ENCODE results near the gene DUSP6.

The DUSP6 gene

GRCh38 chr12:89379148-89379838, 27.0 kb upstream of the DUSP6 start:
- in situ Hi-C loops (cut with HindIII; ENCODE audit: low pct_ligation_motif_present, low pct_unique_long_range_greater_than_20kb, low sequenced_read_pairs) = no loop called here
- no peak for DNase-seq

- DNase-seq = no peak
- in situ Hi-C loops (cut with HindIII; ENCODE audit: low pct_ligation_motif_present, low pct_unique_long_range_greater_than_20kb, low sequenced_read_pairs) = no loop called here
Observed at GRCh38 chr12:89376844-89377243, 24.5 kb upstream of the DUSP6 start.

- in situ Hi-C loops (cut with HindIII; ENCODE audit: low pct_ligation_motif_present, low pct_unique_long_range_greater_than_20kb, low sequenced_read_pairs) = no loop called here
Observed at GRCh38 chr12:89376202-89376529, 23.9 kb upstream of the DUSP6 start.

GRCh38 chr12:89373763-89374572, 21.7 kb upstream of the DUSP6 start:
- no peak for DNase-seq
- in situ Hi-C loops (cut with HindIII; ENCODE audit: low pct_ligation_motif_present, low pct_unique_long_range_greater_than_20kb, low sequenced_read_pairs) = no loop called here

More at GRCh38 chr12:89376202-89376529, 23.9 kb upstream of the DUSP6 start:
- no peak for DNase-seq

- DNase-seq = no peak
Observed at GRCh38 chr12:89372584-89373370, 20.5 kb upstream of the DUSP6 start.

GRCh38 chr12:89370850-89371249, 18.5 kb upstream of the DUSP6 start:
- no peak for DNase-seq
- in situ Hi-C loops (cut with HindIII; ENCODE audit: low pct_ligation_motif_present, low pct_unique_long_range_greater_than_20kb, low sequenced_read_pairs) = no loop called here

More at GRCh38 chr12:89372584-89373370, 20.5 kb upstream of the DUSP6 start:
- in situ Hi-C loops (cut with HindIII; ENCODE audit: low pct_ligation_motif_present, low pct_unique_long_range_greater_than_20kb, low sequenced_read_pairs) = no loop called here

- no peak for DNase-seq
- in situ Hi-C loops (cut with HindIII; ENCODE audit: low pct_ligation_motif_present, low pct_unique_long_range_greater_than_20kb, low sequenced_read_pairs) = no loop called here
Observed at GRCh38 chr12:89370421-89370831, 18.1 kb upstream of the DUSP6 start.

- DNase-seq = no peak
- in situ Hi-C loops (cut with HindIII; ENCODE audit: low pct_ligation_motif_present, low pct_unique_long_range_greater_than_20kb, low sequenced_read_pairs) = no loop called here
Observed at GRCh38 chr12:89369166-89369565, 16.9 kb upstream of the DUSP6 start.

GRCh38 chr12:89368391-89368790, 16.1 kb upstream of the DUSP6 start:
- no peak for DNase-seq
- in situ Hi-C loops (cut with HindIII; ENCODE audit: low pct_ligation_motif_present, low pct_unique_long_range_greater_than_20kb, low sequenced_read_pairs) = no loop called here

GRCh38 chr12:89366676-89367364, 14.5 kb upstream of the DUSP6 start:
- in situ Hi-C loops (cut with HindIII; ENCODE audit: low pct_ligation_motif_present, low pct_unique_long_range_greater_than_20kb, low sequenced_read_pairs) = no loop called here
- no peak for DNase-seq

GRCh38 chr12:89364631-89365030, 12.3 kb upstream of the DUSP6 start:
- in situ Hi-C loops (cut with HindIII; ENCODE audit: low pct_ligation_motif_present, low pct_unique_long_range_greater_than_20kb, low sequenced_read_pairs) = no loop called here
- DNase-seq = no peak

GRCh38 chr12:89364058-89364457, 11.8 kb upstream of the DUSP6 start:
- in situ Hi-C loops (cut with HindIII; ENCODE audit: low pct_ligation_motif_present, low pct_unique_long_range_greater_than_20kb, low sequenced_read_pairs) = no loop called here
- DNase-seq = no peak

- in situ Hi-C loops (cut with HindIII; ENCODE audit: low pct_ligation_motif_present, low pct_unique_long_range_greater_than_20kb, low sequenced_read_pairs) = no loop called here
- DNase-seq = no peak
Observed at GRCh38 chr12:89363582-89363981, 11.3 kb upstream of the DUSP6 start.

GRCh38 chr12:89363084-89363483, 10.8 kb upstream of the DUSP6 start:
- DNase-seq = no peak
- in situ Hi-C loops (cut with HindIII; ENCODE audit: low pct_ligation_motif_present, low pct_unique_long_range_greater_than_20kb, low sequenced_read_pairs) = no loop called here

GRCh38 chr12:89359615-89360014, 7.3 kb upstream of the DUSP6 start:
- in situ Hi-C loops (cut with HindIII; ENCODE audit: low pct_ligation_motif_present, low pct_unique_long_range_greater_than_20kb, low sequenced_read_pairs) = no loop called here

GRCh38 chr12:89358805-89359204, 6.5 kb upstream of the DUSP6 start:
- no peak for DNase-seq
- in situ Hi-C loops (cut with HindIII; ENCODE audit: low pct_ligation_motif_present, low pct_unique_long_range_greater_than_20kb, low sequenced_read_pairs) = no loop called here

More at GRCh38 chr12:89359615-89360014, 7.3 kb upstream of the DUSP6 start:
- no peak for DNase-seq

GRCh38 chr12:89357297-89357730, 5.0 kb upstream of the DUSP6 start:
- in situ Hi-C loops (cut with HindIII; ENCODE audit: low pct_ligation_motif_present, low pct_unique_long_range_greater_than_20kb, low sequenced_read_pairs) = no loop called here

GRCh38 chr12:89356069-89356665, 3.9 kb upstream of the DUSP6 start:
- in situ Hi-C loops (cut with HindIII; ENCODE audit: low pct_ligation_motif_present, low pct_unique_long_range_greater_than_20kb, low sequenced_read_pairs) = no loop called here
- DNase-seq = peak; percentile 48

More at GRCh38 chr12:89357297-89357730, 5.0 kb upstream of the DUSP6 start:
- DNase-seq = peak; percentile 92

Measured in ACHN (cell line).